Measurements from ENCODE around the gene OSBPL6.

DNA sequence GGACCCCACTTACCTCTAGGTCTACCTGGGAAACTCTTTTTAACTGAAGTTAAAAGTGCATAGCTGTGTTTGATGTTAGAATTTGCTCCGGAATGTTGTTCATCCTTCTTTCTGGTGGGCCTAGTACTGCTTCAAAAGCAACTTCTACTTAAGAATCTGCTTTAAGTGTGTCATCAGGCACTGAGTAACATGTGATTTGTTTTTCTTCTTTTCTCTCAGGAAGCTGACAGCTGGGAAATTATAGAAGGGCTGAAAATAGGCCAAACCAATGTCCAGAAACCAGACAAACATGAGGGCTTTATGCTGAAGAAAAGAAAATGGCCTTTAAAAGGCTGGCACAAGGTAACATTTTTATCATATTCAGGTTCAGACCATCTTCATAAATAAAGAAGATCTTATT lies 133.7 kb downstream of the OSBPL6 start:
- TF ChIP-seq CTCF (conservative IDR thresholded peaks at IDR 0.05; ENCODE audit: low read length) (no peak), EZH2phosphoT487 (IDR thresholded peaks at IDR 0.05; ENCODE audit: borderline replicate concordance) (no peak)
